GM12801 (cell line): ENCODE results near the gene LTBP2.

Source experiments
- CTCF ChIP-seq: IDR thresholded peaks from one replicate; pipeline ENCODE4 v1.5.1; 2011; ENCODE audit warnings: control low read depth; ENCODE audit not compliant: insufficient read length; ENCODE audit errors: extremely low read depth

LTBP2 gene

DNA sequence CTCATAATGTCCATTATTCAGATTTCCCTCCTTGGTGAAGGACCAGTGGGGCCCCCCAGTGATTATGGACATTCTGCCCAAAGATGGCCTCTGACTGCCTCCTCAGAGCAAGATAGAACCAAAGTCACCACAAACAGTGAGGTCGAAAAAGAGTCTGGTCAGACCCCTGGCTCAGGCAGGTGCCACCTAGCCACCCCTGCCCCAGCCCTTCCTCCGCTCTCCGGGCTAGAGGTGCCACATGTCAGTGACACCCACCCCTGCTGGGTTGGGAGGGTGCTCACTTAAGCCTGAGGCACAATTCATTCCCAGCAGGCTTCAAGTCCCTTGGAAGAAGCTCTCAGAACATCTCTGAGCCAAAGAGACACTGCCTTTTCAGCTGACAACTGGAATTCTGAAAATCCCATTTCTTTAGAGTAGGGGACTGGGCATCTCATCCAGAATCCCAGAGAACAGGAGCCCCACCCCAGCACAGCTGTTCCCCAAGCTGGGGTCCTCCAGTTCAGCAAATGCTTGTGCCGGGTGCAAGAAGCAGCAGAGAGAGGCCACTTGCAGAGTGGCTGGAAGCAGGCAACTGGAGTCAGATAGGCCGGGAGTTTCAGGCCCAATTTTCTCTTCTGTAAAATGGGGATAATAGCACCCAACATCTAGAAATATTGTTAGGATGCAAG is 68.1 kb downstream of the LTBP2 start:
- no peak for TF ChIP-seq CTCF

DNA sequence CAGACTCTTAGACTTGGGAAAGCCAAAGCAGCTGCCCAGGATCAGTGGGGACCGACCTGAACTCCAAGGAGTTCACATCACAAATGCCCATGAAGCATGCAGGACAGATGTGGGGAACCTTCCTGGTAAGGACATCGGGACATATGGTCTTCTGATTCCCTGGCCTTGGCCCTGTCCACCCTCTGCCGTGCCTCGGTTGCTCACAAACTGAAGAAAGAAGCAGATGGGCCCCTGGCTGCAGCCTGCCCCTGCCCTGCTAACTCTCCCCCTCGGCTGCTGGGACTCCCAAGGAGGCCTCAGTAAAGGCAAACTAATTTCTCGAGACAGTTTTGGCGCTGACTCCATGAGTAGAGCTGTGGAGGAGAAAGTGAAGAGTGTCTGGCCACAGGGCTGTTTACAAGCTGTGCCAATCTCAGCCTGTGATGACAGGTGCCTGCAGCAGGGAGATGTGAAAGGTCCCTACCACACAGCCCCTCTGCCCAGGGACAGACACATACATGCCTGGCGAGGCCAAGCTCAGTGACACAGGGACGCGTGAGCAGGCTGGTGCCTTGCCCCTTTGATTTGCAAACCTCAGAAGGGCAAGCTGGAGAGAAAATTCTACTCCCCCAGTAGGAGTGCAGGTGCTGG is 69.9 kb downstream of the LTBP2 start:
- no peak for TF ChIP-seq CTCF

- no peak for TF ChIP-seq CTCF
These were observed 70.8 kb downstream of the LTBP2 start for GRCh38 chr14:74541225-74541624.

DNA sequence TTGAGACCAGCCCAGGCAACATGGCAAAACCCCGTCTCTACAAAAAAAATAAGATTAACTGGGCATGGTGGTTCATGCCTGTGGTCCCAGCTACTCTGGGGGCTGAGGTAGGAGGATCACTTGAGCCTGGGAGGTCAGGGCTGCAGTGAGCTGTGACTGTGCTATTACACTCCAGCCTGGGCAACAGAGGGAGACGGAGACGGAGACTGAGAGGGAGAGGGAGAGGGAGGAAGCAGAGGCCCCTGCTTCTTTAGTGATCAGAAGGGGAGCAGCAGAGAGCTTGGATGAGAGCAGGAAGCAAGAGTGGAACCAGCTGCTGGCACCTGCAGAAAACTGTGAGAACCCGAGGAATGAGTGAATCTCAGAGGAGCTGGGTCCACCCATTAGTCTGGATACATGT is 72.5 kb downstream of the LTBP2 start:
- TF ChIP-seq CTCF = no peak

DNA sequence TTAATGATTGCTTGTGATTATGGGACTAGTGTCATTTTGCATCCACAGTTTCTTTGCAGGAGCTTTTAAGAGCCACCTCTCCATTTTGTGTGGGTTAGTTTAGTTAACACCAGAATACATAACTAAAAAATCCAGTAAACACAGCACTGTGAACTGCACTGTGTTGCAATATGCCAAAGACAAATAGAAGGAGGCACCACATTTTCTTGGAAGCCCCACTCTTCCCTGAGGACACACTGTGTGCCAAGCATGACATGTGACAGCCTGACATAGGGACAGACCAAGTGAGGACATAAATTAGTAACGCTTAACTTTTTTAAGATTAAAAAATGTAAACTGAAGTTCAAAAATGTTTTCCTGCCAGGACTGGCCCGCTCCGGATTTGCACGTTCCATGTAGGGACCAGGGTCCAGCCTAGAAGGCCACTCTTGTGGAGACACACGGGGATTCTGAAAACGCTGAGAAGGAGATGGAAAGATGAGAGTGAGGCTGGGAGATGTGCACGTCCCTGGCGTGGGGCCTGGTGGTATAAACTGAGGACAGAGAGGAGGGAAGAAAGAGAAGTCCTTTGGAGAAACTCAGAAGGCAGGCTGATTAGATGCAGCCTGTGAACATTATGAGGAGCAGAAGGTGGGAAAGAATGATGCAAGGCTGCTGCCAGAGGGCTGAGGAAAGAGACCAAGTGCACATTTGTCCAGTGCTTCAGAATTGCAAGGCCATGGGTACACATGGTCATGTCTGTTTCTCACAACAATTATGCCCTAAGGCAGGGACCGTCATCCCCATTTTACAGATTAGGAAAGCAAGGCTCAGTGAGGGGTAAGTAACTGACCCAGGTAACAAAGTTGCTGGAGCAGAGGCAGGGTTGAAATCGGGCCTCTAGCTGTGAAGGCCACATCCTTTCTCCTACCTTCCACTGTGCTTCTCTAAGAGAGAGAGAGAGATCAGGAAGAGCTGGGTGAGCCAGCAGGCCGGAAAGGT is 73.3 kb downstream of the LTBP2 start:
- TF ChIP-seq CTCF = no peak

GRCh38 chr14:74535756-74536325 is 76.2 kb downstream of the LTBP2 start:
- TF ChIP-seq CTCF = no peak

GRCh38 chr14:74533576-74533975 is 78.5 kb downstream of the LTBP2 start:
- TF ChIP-seq CTCF = no peak
